Activated CD8-positive, alpha-beta memory T cell treated with anti-CD3 and anti-CD28 coated beads for 36 hours (primary cell): ENCODE results near the gene STK26. TPM values are rescaled to one million over a fixed set of nuclear protein-coding genes. Genes with fewer than 3 reads are reported as not detected.
"Not testable (repeated sequence)": the region's sequence is repeated elsewhere in the genome, so short reads cannot be mapped to it uniquely, and the experiment has no call there.

ENCODE experiments used
- CTCF ChIA-PET: fragments of 350-600 bp; sonication (Branson Sonifier 250); formaldehyde crosslinking; loops from one replicate; lab custom pipeline; 2021; ENCODE audit warnings: antibody characterized with exemption; lab: Charles Lee
- POLR2A ChIA-PET: fragments of 350-600 bp; sonication (Branson Sonifier 250); formaldehyde crosslinking; loops from one replicate; lab custom pipeline; 2021; ENCODE audit warnings: antibody characterized with exemption; lab: Charles Lee
- total RNA-seq, 2 experiments: library from RNA; stranded (reverse); gene quantifications; one replicate each; pipeline ENCODE4 v1.2.3, GENCODE V29; 2021

STK26 gene
- total RNA-seq, result 10 to 100 TPM; 61.8 to 62.8 TPM

DNA sequence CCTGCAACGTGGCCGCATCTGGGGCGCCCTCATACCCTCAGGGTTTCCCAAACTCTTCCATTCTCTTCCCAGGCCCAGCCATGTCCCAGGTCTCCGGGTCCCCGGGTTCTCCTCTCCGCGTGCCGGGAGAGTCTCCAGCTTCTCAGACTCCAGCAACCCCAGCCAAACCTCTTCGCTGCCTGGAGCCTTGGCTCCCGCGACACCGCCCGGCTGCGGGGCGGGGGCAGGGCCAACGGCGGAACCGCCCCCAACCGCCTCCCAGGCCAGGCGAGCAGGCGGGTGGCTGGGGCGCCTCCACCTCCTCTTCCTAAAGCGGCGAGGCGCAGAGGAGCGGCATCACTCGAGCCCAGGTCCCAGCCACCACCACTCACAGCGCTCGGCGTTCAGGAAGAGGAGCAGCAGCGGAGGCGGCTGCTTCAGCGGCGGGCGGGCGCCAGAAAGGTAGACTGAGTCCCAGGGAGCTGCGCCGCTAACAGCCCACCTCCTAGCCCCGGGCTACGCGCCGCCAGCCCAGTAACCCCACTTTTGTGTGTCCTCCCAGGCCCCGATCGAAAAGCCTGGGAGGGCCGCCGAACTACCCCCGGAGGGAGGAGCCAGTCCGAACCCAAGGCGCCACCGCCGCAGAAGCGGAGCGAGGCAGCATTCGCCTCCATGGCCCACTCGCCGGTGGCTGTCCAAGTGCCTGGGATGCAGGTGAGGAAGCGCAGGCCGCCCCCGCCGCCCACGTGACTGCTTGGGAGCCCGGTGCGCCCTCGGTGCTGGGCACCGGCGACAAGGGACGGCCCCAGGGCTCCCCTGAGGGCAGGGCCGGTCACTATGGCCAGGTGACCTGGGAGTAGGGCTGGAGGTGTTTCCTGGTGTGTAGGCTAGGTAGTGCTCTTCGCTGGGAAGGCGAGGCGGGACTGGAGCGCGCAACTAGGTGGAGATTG, at the start of gene STK26:
STK26 (plus strand) TSS at position 336 of the 929 bp plus-strand sequence; CDS start at position 652, 316 bp downstream.
- CTCF ChIA-PET, result interaction anchor here (0.8 kb wide), 1 partner anchor 182 kb away, joined by 3 read pairs; no protein-coding TSS in a partner anchor
- POLR2A ChIA-PET, result interaction anchor here (0.7 kb wide), 1 partner anchor 36 kb away, joined by 3 read pairs; no protein-coding TSS in a partner anchor

DNA sequence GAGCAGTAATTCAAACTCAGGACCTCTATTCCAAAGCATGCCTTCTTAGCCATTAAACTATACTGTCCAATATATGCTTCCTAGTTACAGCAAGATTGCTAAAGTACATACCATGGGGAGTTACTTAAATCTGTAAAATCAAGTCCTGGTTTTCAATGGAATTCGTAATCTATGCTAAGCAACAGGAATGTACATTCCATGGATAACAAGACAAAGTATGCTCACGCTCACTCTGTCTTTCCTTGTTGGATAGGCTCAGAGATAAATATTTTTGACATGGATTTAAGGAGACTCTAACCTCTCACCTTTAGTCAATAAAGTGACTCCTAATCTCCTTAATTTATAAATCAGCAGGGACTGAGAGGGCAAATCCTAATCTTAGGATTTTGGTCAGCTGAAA, 47.3 kb upstream of the STK26 start:
- ChIA-PET POLR2A (no interaction called here), CTCF (no interaction called here)

DNA sequence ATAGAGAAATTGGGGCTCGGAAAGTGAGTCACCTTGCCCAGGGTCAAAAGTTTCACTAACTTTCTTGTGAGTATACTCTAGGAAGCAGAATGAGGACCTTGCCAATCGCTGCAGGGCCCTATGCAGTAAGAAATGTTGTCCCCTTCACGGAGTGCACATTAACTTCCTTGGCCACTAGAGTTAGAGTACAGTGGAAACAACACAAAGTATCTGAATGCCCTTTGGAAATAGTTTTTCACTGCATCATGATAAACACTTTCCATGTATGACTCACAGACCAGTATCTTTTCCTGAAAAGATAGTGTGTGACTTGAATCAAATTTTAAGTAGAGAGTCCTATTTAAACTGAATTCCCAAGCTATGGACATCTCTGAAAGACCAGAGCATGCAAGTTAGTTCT, 45.5 kb upstream of the STK26 start:
- CTCF ChIA-PET, result no interaction called here
- POLR2A ChIA-PET, result no interaction called here

DNA sequence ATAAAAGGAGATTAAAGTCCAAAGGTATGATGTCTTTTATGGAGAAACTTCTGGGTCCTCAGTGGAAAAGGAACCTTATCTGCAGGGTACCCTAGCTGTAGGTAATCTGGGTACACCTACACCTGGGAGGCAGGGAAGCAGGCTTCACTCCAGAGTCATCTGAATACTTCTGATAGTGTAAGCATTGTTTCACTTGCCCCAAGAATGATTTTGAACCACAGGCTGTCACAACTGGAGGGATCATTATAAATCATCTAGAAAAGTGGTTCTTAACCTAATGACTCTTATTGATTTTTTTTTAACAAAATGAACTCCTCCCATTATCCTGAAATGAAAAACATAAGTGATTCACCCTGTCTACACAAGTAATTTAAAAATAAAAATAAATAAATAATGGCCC, 44.0 kb upstream of the STK26 start:
- POLR2A ChIA-PET, result no interaction called here

DNA sequence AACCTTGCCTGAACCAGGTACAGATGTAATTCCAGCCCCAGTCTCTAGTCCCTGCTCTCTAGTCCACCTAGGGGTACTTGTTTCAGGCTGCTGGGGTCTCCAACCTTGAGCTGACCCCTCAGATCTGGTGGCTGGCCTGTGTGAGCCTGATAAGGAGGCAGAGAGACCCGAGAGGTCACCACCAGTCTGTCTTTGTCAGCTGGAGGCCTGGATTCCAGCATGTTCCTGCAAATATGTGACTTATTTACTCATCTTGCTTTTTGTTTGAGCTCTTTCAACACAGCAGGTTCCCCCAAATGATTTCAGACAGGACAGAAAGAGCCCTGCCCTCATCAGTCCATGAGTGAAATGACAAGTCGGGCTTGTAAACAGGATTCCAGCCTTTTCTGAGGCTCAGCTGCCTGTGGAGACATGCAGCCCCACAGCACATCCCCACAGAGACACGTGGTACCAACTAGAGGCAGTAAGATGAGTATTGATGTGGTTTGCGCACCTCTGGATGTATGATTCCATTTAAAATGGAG, 37.5 kb upstream of the STK26 start:
- POLR2A ChIA-PET, result no interaction called here
- CTCF ChIA-PET, result no interaction called here

More for the DNA sequence above, 44.0 kb upstream of the STK26 start:
- CTCF ChIA-PET, result no interaction called here

DNA sequence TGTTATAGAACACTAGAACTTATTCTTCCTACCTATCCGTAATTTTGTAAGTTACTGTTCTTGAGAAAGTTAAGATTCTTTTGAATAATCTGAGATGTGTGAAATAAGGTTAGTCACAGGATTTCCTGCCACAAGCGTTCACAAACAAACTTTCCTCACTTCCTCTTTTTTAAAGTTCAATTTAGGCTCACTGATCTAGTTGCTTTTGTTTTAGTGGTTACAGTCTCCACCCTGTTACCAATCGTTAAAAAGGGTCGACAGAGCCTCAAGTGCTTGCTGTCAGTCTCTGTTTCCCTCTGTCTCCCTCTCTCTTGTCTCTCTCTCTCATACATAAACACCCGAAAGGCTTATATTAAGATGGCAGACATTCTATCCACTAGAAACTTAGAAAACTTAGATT, 35.9 kb upstream of the STK26 start:
- CTCF ChIA-PET, result no interaction called here
- POLR2A ChIA-PET, result interaction anchor here (1.2 kb wide), 1 partner anchor 37 kb away, joined by 3 read pairs; no protein-coding TSS in a partner anchor

DNA sequence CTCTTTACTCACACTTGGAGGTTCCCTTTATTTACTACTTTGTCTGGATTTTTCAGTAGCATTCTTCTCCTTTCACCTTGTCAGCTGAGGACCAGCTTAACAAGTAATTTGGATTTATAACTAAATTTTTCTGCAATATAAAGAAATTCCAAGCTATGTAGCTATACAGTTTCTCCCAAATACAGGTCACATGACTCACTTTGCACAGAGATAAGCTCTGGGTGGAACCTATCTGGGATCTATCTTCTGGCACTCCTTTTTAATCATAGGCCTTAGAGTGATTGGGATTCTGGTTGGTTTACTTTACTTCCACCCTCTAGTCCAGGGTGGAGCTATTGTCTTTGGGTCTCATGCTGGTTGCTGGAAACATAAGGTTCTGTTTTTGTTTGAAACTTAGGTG, 34.9 kb upstream of the STK26 start:
- ChIA-PET POLR2A (interaction anchor here (1.2 kb wide), 1 partner anchor 36 kb away, joined by 3 read pairs; no protein-coding TSS in a partner anchor), CTCF (no interaction called here)

DNA sequence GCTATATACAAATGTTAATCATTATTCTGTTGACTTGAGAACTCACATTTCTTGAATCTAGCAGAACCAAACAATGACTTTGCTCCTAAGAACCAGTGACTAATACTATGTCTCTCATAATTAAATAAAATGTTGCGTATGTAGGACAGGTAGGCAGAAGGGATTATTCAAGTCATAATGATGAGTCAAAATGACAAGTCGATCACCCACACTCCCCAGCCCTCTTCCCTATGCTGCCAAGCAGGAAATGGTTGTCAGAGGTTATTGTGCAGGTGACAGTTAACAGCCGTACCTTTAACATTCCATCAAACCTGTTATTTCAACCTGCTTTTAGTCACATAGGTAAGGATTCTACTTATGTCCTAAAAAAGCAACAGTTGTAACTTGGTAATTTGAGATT, 22.0 kb upstream of the STK26 start:
- CTCF ChIA-PET, result no interaction called here

DNA sequence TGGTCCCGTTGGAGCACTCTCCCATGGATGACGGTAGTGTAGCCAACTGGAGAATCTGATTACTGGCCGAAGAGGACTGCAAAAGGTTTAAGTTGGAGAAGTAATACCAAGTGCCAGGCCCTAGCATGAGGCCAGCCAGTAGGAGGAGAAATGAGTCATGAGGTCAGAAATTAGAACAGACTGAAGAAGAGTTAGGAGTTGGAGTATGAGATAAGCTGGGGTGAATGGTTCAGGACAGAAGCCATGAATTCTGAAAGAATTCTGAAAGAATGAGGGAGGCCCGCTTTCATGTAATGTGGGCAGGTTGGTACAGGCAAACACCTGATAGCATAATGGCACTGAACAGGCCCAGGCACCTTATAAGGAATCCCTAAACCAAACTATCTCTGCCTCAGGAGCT, 18.4 kb upstream of the STK26 start:
- POLR2A ChIA-PET, result no interaction called here

More for the DNA sequence above, 22.0 kb upstream of the STK26 start:
- POLR2A ChIA-PET, result no interaction called here

DNA sequence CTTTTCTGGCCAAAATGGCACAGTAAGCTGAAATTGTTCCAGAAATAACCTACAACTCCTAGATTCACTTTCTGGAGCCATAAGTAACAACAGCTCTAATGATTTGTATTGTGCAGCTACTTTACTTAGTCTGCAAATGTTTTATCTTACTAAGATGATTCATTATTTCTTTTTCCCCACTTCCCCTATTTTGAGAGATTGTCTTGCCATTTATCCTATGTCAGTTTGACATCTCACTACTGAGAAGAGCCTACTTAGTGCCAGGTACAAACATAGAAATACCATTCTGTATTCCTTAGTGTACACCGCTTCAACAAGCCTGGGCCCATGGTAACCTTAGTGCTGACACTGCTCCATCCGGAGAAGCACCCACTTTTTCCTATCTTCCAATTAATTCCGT, 13.8 kb upstream of the STK26 start:
- ChIA-PET POLR2A (no interaction called here), CTCF (no interaction called here)

More for the DNA sequence above, 18.4 kb upstream of the STK26 start:
- CTCF ChIA-PET, result no interaction called here

DNA sequence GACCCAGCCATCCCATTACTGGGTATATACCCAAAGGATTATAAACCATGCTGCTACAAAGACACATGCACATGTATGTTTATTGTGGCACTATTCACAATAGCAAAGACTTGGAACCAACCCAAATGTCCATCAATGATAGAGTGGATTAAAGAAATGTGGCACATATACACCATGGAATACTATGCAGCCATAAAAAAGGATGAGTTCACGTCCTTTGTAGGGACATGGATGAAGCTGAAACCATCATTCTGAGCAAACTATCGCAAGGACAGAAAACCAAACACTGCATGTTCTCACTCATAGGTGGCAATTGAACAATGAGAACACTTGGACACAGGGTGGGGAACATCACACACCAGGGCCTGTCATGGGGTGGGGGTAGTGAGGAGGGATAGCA, 12.9 kb upstream of the STK26 start:
- CTCF ChIA-PET, POLR2A ChIA-PET: not testable (repeated sequence)

DNA sequence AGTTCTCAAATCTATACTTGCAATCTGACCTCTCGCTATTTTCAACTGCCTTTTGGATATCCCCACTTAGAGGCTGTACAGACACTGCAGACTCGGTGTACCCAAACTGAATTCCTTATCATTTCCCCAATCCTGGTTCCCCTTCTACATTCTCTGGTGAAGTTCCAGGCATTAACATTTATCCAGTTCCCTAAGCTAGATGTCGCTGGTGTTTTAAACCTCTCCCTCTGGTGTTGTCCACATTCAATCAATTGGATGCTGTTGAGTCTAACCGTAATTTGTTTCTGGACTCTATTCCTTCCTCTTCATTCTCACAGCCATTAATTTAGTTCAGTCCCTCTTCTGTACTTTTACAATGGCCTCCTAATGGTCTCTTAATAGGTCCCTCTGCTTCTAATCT, 7.2 kb upstream of the STK26 start:
- POLR2A ChIA-PET, result no interaction called here

DNA sequence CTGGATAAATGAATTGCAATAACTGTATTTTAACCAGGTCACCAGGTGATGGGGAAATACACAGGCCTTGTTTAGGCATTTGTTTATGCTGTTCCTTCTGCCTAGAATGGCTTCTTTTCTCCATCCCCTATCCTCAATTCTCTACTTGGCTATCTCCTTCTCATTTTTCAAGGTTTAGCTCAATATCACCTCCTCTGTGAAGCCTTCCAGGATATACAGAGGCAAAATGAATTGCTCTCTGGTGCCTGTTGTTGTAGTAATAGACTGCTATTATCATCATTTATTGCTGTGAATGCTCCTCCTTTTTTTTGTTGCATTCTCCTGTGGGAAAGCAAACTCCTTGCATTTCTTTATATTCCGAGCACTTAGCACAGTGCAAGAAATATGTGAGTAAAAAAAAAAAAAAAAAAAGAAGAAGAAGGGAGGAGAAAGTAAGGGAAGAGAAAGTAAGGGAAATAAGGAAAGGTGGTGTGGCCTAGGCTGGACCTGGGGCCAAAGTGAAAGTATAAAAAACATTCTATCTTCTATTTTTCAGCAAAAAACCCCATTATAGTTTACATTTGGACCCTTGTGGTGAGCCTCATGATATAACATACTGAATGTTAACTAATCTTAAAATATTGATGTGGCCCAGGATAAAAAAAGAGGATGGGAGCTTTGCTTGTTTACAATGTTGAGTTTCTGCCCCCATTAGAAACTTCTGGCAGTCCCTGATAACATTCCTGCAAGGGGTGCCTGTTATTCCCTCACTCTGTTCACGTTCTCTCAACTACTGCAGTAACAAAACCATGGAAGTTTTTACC, 6.3 kb upstream of the STK26 start:
- CTCF ChIA-PET, result no interaction called here

More for the DNA sequence above, 7.2 kb upstream of the STK26 start:
- CTCF ChIA-PET, result no interaction called here

DNA sequence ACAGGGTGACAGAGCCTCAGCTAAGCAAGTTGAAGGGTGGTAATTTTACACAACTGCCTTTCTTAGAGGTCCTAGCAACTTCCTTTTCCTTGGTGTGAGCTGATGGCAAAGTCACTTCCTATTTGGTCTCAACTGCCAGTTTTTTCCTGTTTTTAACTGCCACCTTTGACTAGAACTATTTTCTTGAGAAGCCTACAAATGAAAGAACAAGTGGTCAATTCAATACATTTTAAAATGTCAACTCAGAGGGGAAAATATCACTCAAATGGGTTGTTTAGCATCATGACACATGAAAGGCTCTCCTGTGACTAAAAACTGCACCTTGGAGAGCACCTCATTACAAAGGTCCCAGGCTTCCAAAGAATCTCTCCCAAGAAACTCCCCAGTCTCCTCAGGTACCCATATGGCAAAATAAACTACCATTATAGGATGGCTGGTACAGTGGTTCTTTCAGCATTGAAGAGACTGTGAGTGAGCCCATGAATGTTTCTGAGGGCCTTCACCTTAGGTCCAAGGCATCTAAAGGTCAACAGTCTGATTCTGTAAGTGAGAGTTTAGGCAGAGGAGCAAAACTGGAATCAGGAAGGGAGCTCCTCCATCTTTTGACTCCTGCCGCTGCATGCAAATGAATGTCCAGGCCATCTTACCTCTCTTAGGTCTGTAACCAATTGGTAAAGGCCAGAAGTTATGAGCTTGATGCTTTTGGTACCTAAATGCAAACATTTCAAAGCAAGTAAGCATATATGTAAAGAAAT, 5.5 kb upstream of the STK26 start:
- POLR2A ChIA-PET, result no interaction called here
- CTCF ChIA-PET, result no interaction called here

More for the DNA sequence above, 6.3 kb upstream of the STK26 start:
- POLR2A ChIA-PET, result no interaction called here

DNA sequence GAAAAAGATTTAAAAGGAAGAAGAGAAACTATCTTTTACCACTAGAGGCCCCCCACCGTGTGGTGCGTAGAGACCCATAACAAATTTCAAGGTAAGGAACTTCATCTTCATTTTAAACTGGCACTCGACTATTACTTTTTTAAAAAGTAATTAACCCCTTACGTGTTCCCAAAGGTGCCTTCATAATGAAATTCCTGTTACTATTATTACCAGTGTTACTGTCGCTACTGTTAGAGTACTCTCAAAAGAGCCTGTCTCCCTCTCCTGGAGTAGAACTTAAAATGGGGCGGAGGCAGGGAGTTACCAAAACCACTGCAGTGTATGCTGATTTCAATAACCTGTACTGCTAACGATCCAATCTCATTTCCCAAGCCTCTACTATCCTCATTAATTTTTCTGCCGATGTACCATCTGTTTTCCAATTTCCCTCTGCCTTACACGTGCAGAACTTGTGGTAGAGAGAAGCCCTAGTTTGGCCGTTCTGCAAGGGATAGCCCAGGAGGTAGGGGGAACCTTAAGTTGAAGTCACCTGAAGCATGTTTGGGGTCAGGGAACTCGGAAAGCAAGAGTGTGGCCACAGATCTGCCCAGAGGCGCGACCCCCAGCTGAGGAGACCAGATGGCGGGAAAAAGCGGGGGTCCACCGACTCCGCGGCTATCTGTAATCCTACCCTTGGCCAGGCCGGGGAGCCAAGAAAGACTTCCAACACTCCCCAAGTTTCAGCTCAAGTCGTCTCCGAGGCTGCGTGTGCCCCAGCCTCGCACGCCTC, 720 bp upstream of the STK26 start:
- ChIA-PET CTCF (interaction anchor here (0.8 kb wide), 1 partner anchor 181 kb away, joined by 3 read pairs; no protein-coding TSS in a partner anchor), POLR2A (no interaction called here)

DNA sequence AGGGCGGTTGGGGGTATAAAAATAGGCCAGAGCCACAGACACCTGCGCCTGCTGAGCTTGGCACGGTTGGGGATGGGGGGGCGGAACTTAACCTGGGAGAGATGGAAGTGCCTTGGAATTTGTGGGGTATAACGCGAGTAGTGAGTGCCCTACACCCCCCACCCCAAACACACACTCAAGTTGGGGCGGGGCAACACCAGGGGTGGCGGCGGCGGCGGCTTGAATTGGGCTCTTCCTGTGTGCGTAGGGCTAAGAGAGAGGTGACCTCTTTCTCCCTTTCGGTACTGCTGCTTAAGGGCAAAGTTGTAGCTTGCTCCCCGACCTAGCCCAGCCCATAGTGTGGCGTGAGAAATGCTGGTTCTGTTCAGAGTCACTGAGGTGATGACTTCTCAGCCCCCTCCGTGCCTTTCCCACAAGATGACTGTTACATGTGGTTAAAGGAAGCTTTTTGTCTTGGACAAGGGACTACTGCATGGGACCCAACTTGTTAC, 839 bp downstream of the STK26 start:
- ChIA-PET POLR2A (interaction anchor here (0.7 kb wide), 1 partner anchor 36 kb away, joined by 3 read pairs; no protein-coding TSS in a partner anchor), CTCF (no interaction called here)

DNA sequence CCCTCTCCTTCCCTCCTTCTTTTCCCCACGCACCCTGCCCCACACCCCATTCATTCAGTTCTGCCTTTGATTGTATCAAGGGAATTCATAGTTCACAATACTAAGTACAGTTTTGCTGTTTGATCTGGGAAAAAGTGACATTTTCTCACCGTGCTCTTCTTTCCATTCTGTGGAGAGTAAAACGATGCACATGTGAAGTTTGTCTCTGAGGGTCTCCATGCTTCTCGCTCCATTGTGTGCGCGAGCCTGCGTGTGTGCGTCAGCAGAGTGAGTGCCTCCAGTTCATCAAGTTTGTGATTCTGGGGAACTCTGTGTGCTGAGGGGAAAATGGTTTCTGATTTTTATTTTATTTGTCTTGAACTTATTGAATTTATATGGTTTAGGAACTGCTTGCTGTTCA, 1.9 kb downstream of the STK26 start:
- ChIA-PET POLR2A (no interaction called here), CTCF (no interaction called here)

DNA sequence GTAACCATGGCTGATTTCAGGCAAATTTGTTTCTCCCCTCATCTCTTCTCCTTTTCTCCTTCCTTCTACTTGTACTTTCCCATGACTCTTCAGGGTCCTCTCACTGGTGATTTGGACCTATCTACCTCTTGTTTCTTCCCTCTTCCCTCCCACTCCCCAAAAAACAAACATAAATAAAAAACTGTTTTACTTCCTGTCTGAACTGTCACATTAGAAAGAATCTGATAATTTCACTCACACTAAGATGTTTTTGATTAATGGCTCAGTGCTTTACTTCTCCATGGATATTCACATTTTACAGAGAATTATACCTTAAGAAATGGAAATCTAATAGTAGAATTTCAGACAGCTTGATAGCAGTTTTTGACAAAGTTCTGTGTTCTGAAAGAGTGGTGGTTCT, 7.2 kb downstream of the STK26 start:
- POLR2A ChIA-PET, result no interaction called here
- CTCF ChIA-PET, result no interaction called here
